GM19328 (cell line): ENCODE results near the gene CLC.

Experiments used
- ATAC-seq: cut with Tn5 transposase; IDR thresholded peaks from one replicate; pipeline ENCODE4 v1.9.1; 2021; ENCODE audit warnings: mild to moderate bottlenecking, moderate library complexity; ENCODE audit not compliant: unreplicated experiment

Gene CLC

GRCh38 chr19:39681416-39681815 is 56.4 kb downstream of the CLC start:
- ATAC-seq = no peak
